AG08396 (cell line): ENCODE data around the gene MGMT.

Source experiments
- DNase-seq: peaks from one replicate; pipeline ENCODE4 v3.0.0; 2012; ENCODE audit warnings: low spot score, mixed read lengths

MGMT gene

DNA sequence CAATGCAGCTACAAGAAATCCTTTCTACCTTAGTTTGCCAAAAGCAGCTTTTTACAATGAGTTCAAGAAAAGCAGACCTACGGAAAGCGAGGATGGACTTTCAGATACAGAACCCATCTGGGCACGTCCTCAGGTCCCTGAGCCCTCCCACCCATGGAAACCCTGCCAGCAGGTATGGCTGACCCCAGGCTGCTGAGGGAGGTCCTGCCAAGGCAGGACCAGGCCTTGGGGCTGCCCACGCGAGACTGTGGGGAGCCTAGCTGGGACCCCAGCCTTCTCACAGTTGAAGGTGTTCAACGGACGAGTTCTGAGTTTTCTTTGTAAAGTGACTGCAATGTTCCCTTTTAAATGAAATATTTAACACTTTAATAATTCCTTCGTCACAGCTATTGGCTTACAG, 245.0 kb downstream of the MGMT start:
- no peak for DNase-seq

GRCh38 chr10:129713659-129714265, 246.7 kb downstream of the MGMT start:
- DNase-seq = no peak

- DNase-seq = no peak
Measured at GRCh38 chr10:129715805-129716204, 248.8 kb downstream of the MGMT start.

- no peak for DNase-seq
Measured at GRCh38 chr10:129716211-129716681, 249.2 kb downstream of the MGMT start.

GRCh38 chr10:129716881-129717280, 249.8 kb downstream of the MGMT start:
- DNase-seq = no peak

GRCh38 chr10:129717816-129718547, 250.9 kb downstream of the MGMT start:
- DNase-seq = no peak

- DNase-seq = no peak
Measured at GRCh38 chr10:129718548-129719414, 251.7 kb downstream of the MGMT start.

DNA sequence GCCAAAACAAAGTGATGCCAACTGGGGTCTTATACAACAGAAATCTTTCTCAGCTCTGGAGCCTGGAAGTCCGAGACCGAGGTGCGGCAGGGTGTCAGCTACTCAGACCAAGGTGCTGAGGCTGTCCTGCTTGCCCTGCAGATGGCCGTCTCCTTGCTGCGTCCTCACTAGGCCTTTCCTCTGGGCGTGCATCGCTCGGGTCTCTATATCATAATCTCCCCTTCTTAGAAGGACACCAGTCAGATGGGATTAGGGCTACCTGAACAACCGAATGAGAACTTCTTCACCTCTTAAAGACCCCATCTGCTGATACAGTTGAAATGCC, 252.3 kb downstream of the MGMT start:
- no peak for DNase-seq

- DNase-seq = no peak
Measured at GRCh38 chr10:129719889-129720590, 253.0 kb downstream of the MGMT start.

GRCh38 chr10:129725011-129725410, 258.0 kb downstream of the MGMT start:
- DNase-seq = no peak

DNA sequence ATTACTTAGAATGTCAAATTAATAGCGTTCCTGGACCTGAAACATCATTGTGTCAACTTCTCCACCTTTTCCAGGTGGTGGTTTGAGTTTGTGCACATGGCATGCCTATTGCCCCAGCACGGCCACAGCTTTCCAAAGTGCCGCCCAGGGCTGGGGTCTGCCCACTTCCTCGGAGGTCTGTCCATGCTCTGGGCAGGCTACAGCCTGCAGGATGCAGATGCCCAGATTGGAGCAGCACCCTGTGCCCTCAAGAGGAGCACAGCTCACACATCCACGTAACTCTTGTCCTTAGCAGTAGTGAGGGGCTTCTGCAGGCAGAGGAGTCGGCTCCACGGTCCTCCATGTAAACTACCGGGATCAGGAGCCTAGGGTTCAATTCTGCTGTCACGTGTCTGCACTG, 258.4 kb downstream of the MGMT start:
- no peak for DNase-seq

DNA sequence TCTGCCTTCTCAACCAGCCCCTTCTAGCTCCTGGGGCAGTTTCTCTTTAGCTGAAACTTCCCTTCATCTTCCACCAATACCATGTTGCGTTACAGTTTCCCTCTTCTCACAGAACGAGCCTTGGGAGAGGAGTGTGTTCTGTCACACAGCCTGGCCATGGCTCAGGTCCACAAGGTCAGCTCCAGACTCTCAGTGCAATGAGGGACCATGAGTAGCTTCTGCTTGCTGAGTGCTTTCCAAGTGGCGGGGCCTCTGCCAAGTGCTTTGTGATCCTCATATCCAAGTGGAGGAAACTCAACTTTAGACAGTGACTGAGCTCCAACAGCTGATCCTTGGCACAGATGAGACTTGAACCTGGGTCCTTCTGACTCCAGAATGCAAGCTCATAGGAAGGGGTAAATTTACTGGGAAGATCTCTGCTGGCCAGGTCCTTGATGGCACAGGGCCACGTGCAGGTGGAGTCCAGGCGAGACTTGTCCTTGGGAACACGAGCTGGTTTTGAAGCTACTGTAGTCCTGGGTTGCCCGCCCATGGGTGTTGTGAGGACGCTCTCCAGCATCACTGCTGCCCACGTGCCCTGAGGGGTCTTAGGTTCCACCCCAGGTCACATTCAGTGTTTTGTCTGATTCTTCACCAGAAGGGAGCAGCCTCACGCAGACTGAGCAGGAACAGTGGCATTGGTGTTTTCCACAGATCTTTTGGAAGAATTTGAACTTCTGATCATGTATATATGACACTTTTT, 259.0 kb downstream of the MGMT start:
- no peak for DNase-seq

DNA sequence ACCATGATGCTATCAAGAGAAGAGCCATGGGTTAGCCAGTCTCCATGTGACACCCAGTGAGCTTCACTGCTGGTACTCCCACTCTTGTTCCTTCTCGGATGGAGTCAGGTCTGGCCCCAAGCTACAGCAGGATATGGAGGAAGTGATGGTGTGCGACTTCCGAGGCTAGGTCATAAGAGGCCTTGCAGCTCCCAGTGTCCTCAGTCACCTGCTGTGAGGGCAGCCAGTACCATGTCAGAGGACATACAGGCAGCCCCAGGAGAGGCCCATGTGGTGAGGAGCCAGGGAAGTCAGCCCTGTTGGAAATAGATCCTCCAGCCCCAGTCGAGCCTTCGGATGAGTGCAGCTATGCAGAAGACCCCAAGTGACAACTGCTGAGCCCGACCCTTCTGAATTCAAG, 260.0 kb downstream of the MGMT start:
- DNase-seq = no peak

GRCh38 chr10:129727495-129727894, 260.5 kb downstream of the MGMT start:
- no peak for DNase-seq

DNA sequence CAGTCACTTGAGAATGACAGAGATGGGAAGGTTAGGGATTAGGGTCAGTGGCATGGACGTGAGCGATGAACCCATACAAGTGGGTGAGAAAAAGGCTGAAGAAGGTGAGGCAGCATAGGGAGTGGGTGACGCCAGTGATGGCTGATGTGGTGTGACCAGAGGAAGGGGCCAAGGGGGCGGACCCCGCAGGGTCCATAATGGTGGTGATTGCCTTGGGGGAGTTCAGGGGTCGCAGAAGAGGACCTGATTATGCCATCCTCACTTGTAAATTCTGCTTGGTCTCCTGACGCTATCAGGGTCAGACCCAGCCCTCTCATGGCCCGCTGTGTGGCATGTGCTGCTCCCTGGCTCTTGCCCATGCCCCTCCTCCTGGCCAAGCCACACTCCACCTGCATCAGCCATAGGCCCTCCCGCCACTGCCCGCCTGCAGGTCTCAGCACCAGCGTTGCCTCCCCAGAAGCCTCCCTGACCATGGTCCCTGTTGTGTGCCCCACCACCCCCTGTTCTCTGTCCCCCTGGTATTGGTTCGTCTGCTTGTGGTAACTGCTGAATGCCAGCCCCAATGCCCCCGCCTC, 261.3 kb downstream of the MGMT start:
- no peak for DNase-seq

- no peak for DNase-seq
Measured at GRCh38 chr10:129728905-129729795, 262.1 kb downstream of the MGMT start.

DNA sequence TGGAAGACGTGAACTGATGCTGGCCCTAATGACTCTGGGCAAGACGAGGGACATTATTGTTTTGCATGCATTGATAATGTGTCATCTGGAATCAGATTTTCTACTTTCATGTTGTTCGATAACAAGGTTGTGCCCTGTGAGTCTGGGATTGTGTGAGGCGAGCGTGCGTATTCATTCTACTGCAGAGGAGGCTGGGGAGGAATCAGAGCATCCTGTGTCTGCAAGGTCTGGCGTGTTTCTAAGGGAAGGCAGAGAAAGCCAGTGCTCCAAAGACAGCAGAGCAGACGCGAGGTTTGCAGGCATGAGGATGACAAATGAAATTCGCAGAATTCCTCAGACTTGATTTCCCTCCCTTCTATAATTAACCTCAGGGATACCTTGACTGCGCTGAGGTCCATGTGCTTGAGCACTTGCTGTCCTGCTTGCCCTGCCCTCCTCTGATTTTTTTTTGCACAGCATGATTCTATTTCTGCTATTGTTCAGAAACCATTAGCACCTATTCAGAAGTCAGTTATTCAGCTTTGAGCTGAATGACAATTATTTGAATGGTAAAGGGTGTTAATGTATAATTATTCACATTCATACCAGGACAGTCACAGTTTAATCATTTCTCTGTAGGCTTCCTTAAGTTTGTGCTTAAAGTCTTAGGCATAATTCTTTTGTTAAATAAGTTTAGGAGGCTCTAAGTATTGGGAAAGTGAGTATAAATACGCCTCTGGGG, 263.4 kb downstream of the MGMT start:
- no peak for DNase-seq

DNA sequence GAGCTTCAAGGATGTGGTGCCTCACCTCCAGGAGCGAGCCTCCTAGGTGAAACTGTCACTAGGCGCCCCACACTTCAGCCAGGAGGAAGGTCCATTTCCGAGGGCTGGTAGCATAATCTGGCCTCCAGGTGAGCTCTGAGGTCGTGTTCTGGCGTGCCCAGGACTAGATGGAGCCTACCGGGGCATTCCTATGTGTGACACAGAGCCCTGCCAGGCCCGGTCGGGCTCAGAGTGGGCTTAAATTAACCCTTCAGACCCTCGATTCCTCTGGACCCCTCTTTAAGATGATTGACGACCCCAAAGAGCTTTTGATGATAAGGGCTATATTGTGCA, 263.9 kb downstream of the MGMT start:
- DNase-seq = no peak

GRCh38 chr10:129740532-129741279, 273.7 kb downstream of the MGMT start:
- no peak for DNase-seq
